Stimulated activated CD8-positive, alpha-beta memory T cell treated with anti-CD3 and anti-CD28 coated beads, Interleukin-4, amount 100 ng/mL, for 4 hours (primary cell): ENCODE data around the gene GOLGA8G.
"Not testable (repeated sequence)": the region's sequence is repeated elsewhere in the genome, so short reads cannot be mapped to it uniquely, and the experiment has no call there.

Source experiments
- DNase-seq, 2 donors: peaks; one replicate each; pipeline ENCODE4 v3.0.0-alpha.2; 2020; ENCODE audit warnings: low read depth in 2 of 2, low spot score in 1 of 2

GOLGA8G gene, protein sequence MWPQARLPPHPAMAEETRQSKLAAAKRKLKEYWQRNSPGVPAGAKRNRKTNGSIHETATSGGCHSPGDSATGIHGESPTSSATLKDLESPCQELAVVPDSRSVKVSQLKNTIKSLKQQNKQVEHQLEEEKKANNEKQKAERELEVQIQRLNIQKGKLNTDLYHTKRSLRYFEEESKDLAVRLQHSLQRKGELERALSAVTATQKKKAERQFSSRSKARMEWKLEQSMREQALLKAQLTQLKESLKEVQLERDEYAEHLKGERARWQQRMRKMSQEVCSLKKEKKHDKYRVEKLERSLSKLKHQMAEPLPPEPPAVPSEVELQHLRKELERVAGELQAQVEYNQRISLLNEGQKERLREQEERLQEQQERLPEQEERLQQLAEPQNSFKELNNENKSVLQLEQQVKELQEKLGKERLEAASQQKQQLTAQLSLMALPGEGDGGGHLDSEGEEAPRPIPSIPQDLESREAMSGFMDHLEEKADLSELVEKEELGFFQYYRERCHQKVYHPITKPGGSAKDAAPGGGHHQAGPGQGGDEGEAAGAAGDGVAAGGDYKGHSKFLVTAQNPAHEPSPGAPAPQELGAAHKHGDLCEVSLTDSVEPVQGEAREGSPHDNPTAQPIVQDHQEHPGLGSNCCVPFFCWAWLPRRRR

DNA sequence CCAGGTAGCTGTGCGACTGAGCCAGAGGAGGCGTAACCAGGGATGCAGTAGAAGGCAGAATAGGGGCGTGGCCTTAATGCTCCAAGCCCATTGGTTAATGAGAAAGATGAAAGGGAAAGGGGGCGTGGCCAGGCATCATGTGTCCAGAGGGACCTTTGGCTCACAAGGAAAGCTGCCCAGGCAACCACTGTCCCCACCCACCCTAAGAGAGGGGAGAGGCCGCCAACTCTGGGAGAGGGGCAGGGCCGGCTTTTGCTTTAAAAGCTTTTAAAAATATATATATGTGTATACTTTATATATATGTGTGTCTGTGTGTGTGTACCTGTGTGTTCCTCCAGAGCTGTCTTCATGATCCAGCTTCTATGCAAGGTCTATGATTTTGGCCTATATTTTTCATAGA, at the start of gene GOLGA8G:
Gene GOLGA8G, minus strand, starts transcription at position 18 of the 400 bp plus-strand sequence. CDS start 62 bp downstream, outside the sequence.
- DNase-seq, result not testable (repeated sequence)

DNA sequence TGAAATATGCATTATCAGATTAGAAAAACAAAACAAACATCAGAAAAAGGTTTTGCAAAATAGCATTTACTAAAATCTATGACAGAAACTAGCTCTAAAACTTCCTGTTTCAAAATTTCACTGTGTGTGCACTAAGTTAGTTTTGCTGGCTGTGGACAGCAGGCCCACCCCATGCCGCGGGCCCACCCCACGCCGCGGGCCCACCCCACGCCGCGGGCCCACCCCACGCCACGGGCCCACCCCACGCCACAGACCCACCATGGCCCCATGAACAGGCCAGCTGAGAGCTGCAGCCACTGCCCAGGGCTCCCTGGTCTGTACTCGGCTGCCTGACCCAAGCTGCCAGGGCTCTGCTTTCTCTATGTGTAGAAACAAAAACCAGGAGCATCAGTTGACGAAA, 40.6 kb upstream of the GOLGA8G start:
- not testable (repeated sequence) for DNase-seq

DNA sequence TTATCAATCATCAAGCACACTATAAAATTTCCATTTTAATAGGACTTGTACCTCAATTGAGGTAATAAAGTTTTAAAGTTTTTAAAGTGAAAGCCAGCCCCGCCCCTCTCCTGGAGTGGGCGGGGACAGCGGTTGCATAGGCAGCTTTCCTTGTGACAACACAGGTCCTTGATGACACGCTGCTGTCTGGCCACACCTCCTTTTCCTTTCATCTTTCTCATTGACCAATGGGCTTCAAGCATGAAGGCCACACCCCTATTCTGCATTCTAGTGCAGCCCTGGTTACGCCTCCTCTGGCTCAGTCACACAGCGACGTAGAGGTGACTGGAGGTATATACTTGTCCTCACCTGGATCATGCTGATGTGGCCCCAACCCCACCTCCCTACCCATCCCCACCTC, 20.5 kb upstream of the GOLGA8G start, which contains the start of gene GOLGA6L25:
Gene GOLGA6L25, plus strand, starts transcription at position 301 of the 400 bp plus-strand sequence. Its CDS starts 61 bp downstream, at position 362.
- not testable (repeated sequence) for DNase-seq

DNA sequence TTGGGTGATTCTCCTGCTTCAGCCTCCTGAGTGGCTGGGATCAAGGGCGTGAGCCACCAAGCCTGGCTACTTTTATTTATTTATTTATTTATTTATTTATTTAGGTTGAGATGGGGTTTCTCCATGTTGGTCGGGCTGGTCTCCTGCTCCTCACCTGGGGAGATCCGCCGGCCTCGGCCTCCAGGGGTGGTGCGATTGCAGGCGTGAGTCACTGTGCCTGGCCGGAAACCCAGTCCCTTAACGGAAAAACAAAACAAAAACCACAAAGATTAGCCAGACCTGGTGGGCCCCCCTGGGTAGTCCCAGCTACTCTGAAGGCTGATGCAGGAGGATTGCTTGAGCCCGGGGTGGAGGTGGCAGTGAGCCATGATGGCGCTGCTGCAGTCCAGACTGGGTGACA, 17.6 kb downstream of the GOLGA8G start:
- DNase-seq, result not testable (repeated sequence)

DNA sequence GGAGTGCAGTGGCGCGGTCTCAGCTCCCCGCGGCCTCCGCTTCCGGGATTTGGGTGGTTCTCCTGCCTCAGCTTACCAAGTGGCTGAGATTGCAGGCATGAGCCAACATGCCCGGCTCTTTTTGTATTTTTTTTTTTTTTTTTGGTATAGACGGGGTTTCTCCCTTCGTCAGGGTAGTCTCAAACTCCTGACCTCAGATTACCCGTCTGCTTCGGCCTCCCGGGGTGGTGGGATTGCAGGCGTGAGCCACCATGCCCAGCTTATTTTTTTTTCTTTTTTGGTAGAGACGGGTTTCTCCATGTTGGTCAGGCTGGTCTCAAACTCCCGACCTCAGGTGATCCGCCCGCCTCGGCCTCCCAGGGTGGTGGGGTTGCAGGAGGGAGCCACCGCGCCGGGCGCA, 18.6 kb downstream of the GOLGA8G start:
- DNase-seq, result not testable (repeated sequence)

DNA sequence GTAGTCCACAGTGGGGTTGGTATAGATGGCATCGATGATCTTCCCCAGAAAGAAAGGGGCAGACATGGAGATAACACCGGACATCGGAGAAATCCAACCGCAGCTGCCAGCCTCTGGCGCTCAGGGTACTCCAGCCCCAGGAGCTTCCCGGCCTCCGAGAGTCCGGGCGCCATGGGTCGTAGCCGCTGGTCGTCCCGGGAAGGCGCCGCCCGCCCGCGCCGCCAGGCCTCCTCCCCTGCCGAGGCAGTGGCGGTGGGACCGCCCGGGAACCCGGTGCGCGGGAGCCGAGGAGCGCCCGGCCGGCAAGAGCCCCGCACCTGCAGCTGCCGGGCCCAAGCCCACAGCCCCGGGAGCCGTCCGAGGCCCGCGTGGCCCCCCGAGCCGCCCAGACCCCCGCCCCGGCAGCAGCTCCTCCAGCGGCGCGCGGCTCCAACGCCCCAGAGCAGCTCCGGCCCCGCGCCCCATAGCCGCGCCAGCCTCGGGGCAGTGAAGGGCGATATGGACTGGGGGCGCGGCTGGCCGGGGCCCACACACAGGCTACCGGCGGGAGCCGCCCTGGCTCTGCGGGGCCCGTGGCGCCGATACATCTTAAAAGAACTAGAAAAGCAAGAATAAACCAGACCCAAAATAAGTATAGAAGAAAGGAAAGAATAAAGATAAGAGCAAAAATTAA, 24.4 kb downstream of the GOLGA8G start:
- DNase-seq, result not testable (repeated sequence)

DNA sequence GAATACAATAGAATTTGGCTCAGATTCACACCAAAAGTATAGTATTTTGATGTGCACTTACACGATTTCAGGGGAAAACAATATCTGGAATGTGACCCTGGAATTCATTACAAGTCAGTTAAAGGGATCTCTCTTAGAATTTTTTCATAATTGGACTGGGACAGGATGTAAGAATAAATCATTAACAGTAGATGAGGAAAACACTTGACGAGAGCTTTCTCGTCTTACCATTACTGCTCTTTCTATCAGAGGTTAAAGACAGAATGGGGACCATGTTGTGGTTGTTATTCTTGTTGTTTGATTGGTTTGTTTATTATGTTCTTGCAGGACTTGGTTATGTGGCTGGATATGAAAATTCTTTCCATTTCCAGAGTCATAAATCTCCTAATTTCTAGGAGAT, 51.4 kb downstream of the GOLGA8G start:
- DNase-seq, result not testable (repeated sequence)
